Occipital lobe (tissue), 2 donors: ENCODE results near the gene KIAA0825. TPM values are rescaled to one million over a fixed set of nuclear protein-coding genes. Genes with fewer than 3 reads are reported as not detected.
"Not testable (repeated sequence)": the region's sequence is repeated elsewhere in the genome, so short reads cannot be mapped to it uniquely, and the experiment has no call there.

Experiments
- DNase-seq: peaks from one replicate; lab custom pipeline; 2025; lab: John Stamatoyannopoulos, UW
- total RNA-seq: library from RNA; depleted of rRNA; stranded (reverse); fragments of >200 nt; gene quantifications from one replicate; pipeline ENCODE4 v1.2.3, GENCODE V29; 2014

The KIAA0825 gene
- total RNA-seq, 1 donor from 2014 or later = 37.6 TPM

- DNase-seq = no peak
These were observed 443.5 kb downstream of the KIAA0825 start for GRCh38 chr5:94174748-94175411.

GRCh38 chr5:94173100-94173499, 445.3 kb downstream of the KIAA0825 start:
- no peak for DNase-seq

- DNase-seq = not testable (repeated sequence)
These were observed 447.3 kb downstream of the KIAA0825 start for GRCh38 chr5:94171070-94171469.

GRCh38 chr5:94170158-94170557, 448.2 kb downstream of the KIAA0825 start:
- DNase-seq = not testable (repeated sequence)

DNA sequence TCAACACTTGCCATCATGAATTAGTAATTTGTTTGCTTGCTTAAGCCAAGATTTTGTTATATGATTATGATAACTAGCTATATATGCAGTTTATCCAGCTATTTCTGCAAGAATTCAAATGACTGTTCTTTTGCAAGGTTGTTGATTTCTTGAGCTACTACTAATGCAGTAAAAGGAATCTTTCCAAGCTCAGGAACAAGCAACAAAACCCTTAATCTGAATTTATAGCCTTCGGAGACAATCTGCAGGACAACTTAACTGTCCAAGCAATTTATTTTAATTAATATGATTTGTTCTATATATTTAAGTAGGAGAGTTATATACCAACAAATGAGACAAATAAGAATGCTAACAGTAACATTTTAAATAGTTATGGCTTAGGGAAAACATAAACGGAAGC, 450.3 kb downstream of the KIAA0825 start:
- DNase-seq = no peak

- DNase-seq = no peak
These were observed 456.6 kb downstream of the KIAA0825 start for GRCh38 chr5:94161801-94162200.

DNA sequence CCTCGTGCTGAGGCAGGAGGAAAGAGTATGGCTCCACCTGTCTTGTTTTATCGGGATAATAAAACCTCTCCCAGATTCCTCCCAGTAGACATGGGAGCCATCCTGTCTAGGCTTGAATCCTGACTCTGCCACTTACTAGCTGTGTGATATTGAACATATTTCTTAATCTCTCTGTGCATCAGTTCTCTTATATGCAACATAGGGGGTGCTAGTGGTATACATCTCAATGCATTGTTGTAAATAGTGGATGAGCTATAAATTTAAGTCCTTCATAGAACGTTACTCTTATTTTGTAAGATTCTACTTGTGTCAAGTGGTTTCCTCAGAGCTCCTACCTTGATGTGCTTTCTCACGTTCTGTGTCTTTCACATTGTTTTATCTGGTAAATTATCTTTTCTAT, 459.3 kb downstream of the KIAA0825 start:
- no peak for DNase-seq

- DNase-seq = no peak
These were observed 460.5 kb downstream of the KIAA0825 start for GRCh38 chr5:94157704-94158539.

DNA sequence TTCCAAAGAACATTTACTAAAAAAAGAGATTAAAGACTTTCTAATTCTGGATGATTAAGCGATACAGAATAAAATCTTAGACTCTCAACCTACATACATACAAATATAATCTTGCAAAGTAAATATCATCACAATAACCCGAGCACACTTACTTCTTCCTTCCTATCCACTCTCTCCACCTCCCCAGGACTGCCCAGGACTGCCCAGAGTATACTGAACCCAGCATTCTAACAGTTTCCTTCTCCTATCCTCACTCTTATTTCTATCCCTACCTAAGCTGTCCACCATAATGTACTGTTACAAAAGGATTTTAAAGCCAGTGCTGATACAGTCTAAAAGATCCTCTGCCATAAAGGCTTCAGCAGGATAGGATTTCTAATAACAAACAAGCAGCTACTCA, 463.7 kb downstream of the KIAA0825 start:
- no peak for DNase-seq

DNA sequence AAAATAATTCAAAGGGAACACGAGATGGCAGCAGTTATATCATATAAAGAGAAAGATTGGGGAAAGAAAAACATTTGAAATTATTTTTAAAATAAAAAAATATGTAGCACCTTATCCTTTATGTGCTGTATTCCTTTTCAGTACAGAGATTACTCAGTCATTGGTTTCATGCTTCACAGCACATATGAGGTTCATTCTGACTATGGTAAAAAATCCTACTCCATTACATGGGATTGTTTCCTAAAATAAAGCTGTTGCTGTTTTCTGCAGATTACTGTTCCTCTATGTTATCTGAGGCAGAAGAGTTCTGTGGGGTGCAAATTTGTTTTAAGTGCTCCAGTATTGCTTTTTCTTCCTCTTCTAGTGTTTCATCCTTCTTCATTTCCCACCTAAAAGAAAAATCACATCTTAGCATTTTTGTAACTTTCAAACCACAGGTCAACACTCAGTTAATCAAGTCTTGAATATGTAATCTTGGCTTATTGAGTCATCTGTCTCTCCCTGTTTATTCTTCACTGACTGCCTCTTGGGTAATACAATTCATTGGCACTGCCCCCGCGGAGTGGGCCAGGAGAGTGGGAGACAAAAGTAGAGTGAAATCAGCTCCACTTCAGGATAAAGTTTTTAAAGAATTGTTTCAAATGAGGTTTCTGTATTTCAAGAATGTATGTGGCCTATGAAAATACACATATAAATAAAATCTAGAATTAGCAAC, 464.5 kb downstream of the KIAA0825 start:
- peak; percentile 8 for DNase-seq

GRCh38 chr5:94143621-94144020, 474.8 kb downstream of the KIAA0825 start:
- not testable (repeated sequence) for DNase-seq

DNA sequence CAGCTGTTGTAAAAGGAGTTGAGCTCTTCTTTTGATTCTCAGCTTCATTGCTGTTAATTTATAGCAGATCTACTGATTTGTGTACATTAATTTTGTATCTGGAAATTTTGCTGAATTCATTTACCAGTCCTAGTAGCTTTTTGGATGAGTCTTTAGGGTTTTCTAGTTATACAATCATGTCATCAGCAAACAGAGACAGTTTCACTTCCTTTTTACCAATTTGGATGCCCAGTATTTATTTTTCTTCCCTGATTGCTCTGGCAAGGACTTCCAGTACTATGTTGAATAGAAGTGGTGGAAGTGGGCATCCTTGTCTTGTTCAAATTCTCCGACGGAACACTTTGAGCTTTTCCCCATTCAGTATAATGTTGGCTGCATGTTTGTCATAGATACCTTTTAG, 478.1 kb downstream of the KIAA0825 start:
- no peak for DNase-seq

- no peak for DNase-seq
These were observed 488.3 kb downstream of the KIAA0825 start for GRCh38 chr5:94130077-94130476.

- no peak for DNase-seq
These were observed 493.3 kb downstream of the KIAA0825 start for GRCh38 chr5:94125107-94125506.

GRCh38 chr5:94116317-94116716, 502.1 kb downstream of the KIAA0825 start:
- DNase-seq = not testable (repeated sequence)

GRCh38 chr5:94113087-94113486, 505.3 kb downstream of the KIAA0825 start:
- no peak for DNase-seq

GRCh38 chr5:94111209-94112004, 507.0 kb downstream of the KIAA0825 start:
- DNase-seq = peak; percentile 85

DNA sequence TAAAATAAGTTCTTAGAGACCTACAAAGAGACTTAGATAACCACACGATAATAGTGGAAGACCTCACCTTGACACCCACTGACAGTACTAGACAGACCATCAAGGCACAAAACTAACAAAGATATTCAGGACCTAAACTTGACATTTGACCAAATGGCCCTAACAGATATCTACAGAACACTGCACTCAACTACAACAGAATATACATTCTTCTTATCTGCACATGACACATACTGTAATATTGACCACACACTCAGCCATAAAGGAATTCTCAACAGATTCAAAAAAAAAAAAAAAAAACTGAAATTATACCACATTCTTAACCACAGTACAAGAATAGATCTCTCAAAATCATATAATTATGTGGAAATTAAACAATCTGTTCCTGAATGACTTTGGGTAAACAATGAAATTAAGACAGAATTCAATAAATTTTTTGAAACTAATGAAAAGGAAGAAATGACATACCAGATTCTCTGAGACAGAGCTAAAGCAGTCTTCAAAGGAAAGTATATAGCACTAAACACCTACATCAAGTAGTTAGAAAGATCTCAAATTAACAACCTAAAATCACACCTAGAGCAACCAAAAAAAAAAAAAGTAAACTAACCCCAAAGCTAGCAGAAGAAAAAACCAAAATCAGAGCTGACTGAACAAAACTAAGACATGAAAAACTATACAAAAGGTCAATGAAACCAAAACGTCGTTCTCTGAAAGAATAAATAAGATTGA, 514.7 kb downstream of the KIAA0825 start:
- no peak for DNase-seq
